Activated CD8-positive, alpha-beta memory T cell treated with anti-CD3 and anti-CD28 coated beads for 1 hour (primary cell): ENCODE results near the gene CDHR5.

Experiments
- DNase-seq, 2 donors: peaks; one replicate each; pipeline ENCODE4 v3.0.0-alpha.2; 2020; ENCODE audit warnings: low read depth in 1 of 2; ENCODE audit errors: extremely low read depth in 1 of 2

CDHR5 gene

GRCh38 chr11:623999-624704, 603 bp downstream of the CDHR5 start:
- DNase-seq, result no peak

- DNase-seq, result no peak
Measured at GRCh38 chr11:623349-623869, 1.3 kb downstream of the CDHR5 start.

- DNase-seq, result no peak
Measured at GRCh38 chr11:621838-622237, 2.9 kb downstream of the CDHR5 start.

- DNase-seq, result no peak
Measured at GRCh38 chr11:620935-621814, 3.6 kb downstream of the CDHR5 start.

GRCh38 chr11:620201-620600, 4.6 kb downstream of the CDHR5 start:
- DNase-seq, result no peak

- no peak for DNase-seq
Measured at GRCh38 chr11:619628-620050, 5.1 kb downstream of the CDHR5 start.

- no peak for DNase-seq
Measured at GRCh38 chr11:618856-619627, 5.7 kb downstream of the CDHR5 start.

- DNase-seq, result no peak
Measured at GRCh38 chr11:617912-618682, 6.7 kb downstream of the CDHR5 start.

- no peak for DNase-seq
Measured at GRCh38 chr11:617199-617911, 7.4 kb downstream of the CDHR5 start.

GRCh38 chr11:616320-617198, 8.2 kb downstream of the CDHR5 start:
- no peak for DNase-seq

- peak; percentile 63 to 87 for DNase-seq
Measured at GRCh38 chr11:615504-616319, 9.0 kb downstream of the CDHR5 start, which contains the start of gene IRF7. Gene IRF7 (minus strand): TSS chr11:615950. CDS start chr11:615364, 586 bp downstream.

GRCh38 chr11:614623-615503, 9.9 kb downstream of the CDHR5 start:
- DNase-seq, result no peak

GRCh38 chr11:614021-614622, 10.6 kb downstream of the CDHR5 start:
- DNase-seq, result no peak

- DNase-seq, result peak; percentile 73 to 77
Measured at GRCh38 chr11:613369-613968, 11.3 kb downstream of the CDHR5 start.

GRCh38 chr11:612961-613300, 11.8 kb downstream of the CDHR5 start:
- DNase-seq, result no peak
